Breast epithelium (tissue), 3 donors: ENCODE data around the gene CHKA.

Experiments
- CTCF ChIP-seq, 3 donors: fragments of 450-650 bp; IDR thresholded peaks; one replicate each; pipeline ENCODE4 v1.5.1; 2016 to 2017; ENCODE audit warnings: antibody characterized with exemption in 3 of 3, mild to moderate bottlenecking in 3 of 3, moderate library complexity in 3 of 3
- POLR2A ChIP-seq: fragments of 450-650 bp; IDR thresholded peaks from one replicate; pipeline ENCODE4 v1.6.1; 2016; ENCODE audit warnings: antibody characterized with exemption, mild to moderate bottlenecking, moderate library complexity

GRCh38 chr11:68158580-68158979, 37.4 kb upstream of the CHKA start:
- no peak for TF ChIP-seq CTCF (IDR thresholded peaks at IDR 0.05)
- no peak for TF ChIP-seq POLR2A
